Body of pancreas (tissue), 4 donors: ENCODE results near the gene CASP6. TPM values are rescaled to one million over a fixed set of nuclear protein-coding genes. Genes with fewer than 3 reads are reported as not detected.

ENCODE experiments used
- ATAC-seq: fragments of 150-250 bp; one replicate; pipeline ENCODE4 v1.9.1; 2016
- DNase-seq, 4 donors: peaks; one replicate each; pipeline ENCODE4 v3.0.0-alpha.2; 2019
- H3K27ac ChIP-seq, 4 donors: fragments of 200-600 bp; sonication (generic); 1 replicate in 3 of 4; 2 replicates in 1 of 4; pipeline versions ENCODE4 v1.5.1 to v1.6.1; 2016 to 2019; ENCODE audit warnings: mild to moderate bottlenecking in 1 of 4, mixed read lengths in 1 of 4, moderate library complexity in 1 of 4
- H3K27me3 ChIP-seq, 2 donors: fragments of 200-600 bp; sonication (generic); one replicate each; pipeline ENCODE4 v1.6.0; 2016; ENCODE audit warnings: mild to moderate bottlenecking in 1 of 2
- H3K36me3 ChIP-seq, 2 donors: fragments of 200-600 bp; sonication (generic); replicated peaks in 1 of 2; 2 replicates each; pipeline ENCODE4 v1.5.1; 2016; ENCODE audit warnings: low read depth in 2 of 2; ENCODE audit not compliant: insufficient read depth in 1 of 2
- H3K4me1 ChIP-seq: fragments of 200-600 bp; sonication (generic); one replicate; pipeline ENCODE4 v1.6.0; 2016
- H3K4me3 ChIP-seq, 2 donors: fragments of 200-600 bp; sonication (generic); 1 replicate in 1 of 2; 2 replicates in 1 of 2; pipeline ENCODE4 v1.5.1; 2016 to 2019
- H3K9me3 ChIP-seq, 3 donors: fragments of 200-600 bp; sonication (generic); 1 replicate in 2 of 3; 2 replicates in 1 of 3; pipeline ENCODE4 v1.5.1; 2016
- POLR2A ChIP-seq, 3 donors: fragments of 450-650 bp; IDR thresholded peaks; one replicate each; pipeline ENCODE4 v1.6.1; 2016; ENCODE audit warnings: antibody characterized with exemption in 3 of 3, mild to moderate bottlenecking in 2 of 3
- WGBS, 2 donors: methylation state at CpG; one replicate each; pipeline ENCODE4 v1.1.5; 2017; 5-methylcytosine and 5-hydroxymethylcytosine counted together
- intact Hi-C: fragments of 100-400 bp; cut with DNase I; formaldehyde crosslinking; loops from one replicate; pipeline ENCODE4 v1.15.1; 2023
- total RNA-seq, 2 donors: library from RNA; depleted of rRNA; stranded (reverse); fragments of >200 nt; gene quantifications; one replicate each; pipeline ENCODE4 v1.1.0, GENCODE V29; 2016
- TF ChIP-seq, protein P1 (sequence below), 7 experiments: fragments of 450-650 bp in 4 of 7; fragments of 200-600 bp in 3 of 7; sonication (generic) in 3 of 7; IDR thresholded peaks; one replicate each; pipeline ENCODE4 v1.5.1; 2016 to 2019; ENCODE audit warnings: antibody characterized with exemption in 7 of 7

Gene CASP6
- total RNA-seq, 2 donors from 2014 or later: 8.6 to 9.6 TPM

DNA sequence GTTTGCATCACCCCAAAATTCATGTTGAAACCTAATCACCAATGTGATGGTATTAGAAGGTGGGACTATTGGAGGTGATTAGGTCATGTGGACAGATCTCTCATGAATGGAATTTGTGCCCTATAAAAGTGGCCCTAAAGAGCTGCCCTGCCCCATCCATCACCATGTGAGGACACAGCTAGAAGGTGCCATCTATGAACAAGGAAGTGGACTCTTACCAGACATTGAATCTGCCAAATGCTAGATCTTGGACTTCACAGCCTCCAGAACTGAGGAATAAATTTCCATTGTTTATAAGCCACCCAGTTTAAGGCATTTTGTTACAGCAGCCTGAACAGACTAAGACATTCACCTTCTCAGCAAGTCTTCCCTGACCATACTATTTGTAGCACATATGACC is 19.1 kb upstream of the CASP6 start:
- no peak overlapping the region for H3K27ac ChIP-seq
- no peak for DNase-seq
- peaks cover 0 to 2% of the 10 kb centered on the region in 2 donors for H3K36me3 ChIP-seq
- no peak for ATAC-seq
- H3K27me3 ChIP-seq: no peaks in the 10 kb centered on the region
- no peak for TF ChIP-seq POLR2A (IDR thresholded peaks at IDR 0.05)
- TF ChIP-seq, protein P1, sequence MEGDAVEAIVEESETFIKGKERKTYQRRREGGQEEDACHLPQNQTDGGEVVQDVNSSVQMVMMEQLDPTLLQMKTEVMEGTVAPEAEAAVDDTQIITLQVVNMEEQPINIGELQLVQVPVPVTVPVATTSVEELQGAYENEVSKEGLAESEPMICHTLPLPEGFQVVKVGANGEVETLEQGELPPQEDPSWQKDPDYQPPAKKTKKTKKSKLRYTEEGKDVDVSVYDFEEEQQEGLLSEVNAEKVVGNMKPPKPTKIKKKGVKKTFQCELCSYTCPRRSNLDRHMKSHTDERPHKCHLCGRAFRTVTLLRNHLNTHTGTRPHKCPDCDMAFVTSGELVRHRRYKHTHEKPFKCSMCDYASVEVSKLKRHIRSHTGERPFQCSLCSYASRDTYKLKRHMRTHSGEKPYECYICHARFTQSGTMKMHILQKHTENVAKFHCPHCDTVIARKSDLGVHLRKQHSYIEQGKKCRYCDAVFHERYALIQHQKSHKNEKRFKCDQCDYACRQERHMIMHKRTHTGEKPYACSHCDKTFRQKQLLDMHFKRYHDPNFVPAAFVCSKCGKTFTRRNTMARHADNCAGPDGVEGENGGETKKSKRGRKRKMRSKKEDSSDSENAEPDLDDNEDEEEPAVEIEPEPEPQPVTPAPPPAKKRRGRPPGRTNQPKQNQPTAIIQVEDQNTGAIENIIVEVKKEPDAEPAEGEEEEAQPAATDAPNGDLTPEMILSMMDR (IDR thresholded peaks at IDR 0.05): no peak
- intact Hi-C loops: no loop called here
- H3K9me3 ChIP-seq: no peaks in the 10 kb centered on the region
- no peak overlapping the region for H3K4me3 ChIP-seq
- H3K4me1 ChIP-seq: peaks cover 22% of the 10 kb centered on the region

DNA sequence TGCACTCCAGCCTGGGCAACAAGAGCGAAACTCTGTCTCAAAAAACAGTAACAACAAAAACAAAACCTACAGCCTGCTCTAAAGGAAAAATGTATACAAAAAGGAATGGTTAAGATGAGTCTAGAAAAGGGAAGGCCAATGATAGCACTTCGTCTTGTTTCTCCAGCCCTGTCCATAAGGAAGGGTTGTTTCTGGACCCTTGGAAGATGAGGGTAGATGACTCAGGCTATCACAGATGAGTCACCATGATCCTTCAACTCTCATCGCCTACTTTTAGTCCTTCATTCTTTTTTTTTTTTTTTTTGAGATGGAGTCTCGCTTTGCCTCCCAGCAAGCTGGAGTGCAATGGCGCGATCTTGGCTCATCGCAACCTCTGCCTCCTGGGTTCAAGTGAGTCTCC is 17.8 kb upstream of the CASP6 start:
- no peak for ATAC-seq

DNA sequence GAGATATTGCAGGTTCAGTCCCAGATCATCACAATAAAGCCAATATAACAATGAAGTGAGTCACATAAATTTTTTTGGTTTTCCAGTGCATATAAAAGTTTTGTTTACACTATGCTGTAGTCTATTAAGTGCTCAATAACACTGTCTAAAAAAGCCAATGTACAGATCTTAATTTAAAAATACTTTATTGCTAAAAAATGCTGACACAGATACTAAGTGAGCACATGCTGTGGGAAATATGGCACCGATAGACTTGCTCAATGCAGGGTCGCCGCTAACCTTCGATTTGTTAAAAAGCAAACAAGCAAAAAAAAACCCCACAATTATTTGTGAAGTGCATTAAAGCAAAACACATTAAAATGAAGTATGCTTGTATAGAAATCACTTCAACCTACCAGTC is 16.4 kb upstream of the CASP6 start:
- WGBS, 2 donors: 58 to 66% methylated on average over 4 of the region's 4 CpGs
- no peaks in the 10 kb centered on the region for H3K9me3 ChIP-seq

More for the DNA sequence above, 17.8 kb upstream of the CASP6 start:
- Histone ChIP-seq H3K36me3 (peaks cover 0 to 4% of the 10 kb centered on the region in 2 donors), H3K27me3 (no peaks in the 10 kb centered on the region), H3K4me1 (peaks cover 11% of the 10 kb centered on the region), H3K4me3 (no peak overlapping the region), H3K27ac (no peak overlapping the region), H3K9me3 (no peaks in the 10 kb centered on the region)
- DNase-seq: no peak
- TF ChIP-seq POLR2A (IDR thresholded peaks at IDR 0.05): no peak
- TF ChIP-seq, protein P1 (IDR thresholded peaks at IDR 0.05): no peak
- WGBS, 2 donors: 98 to 100% methylated on average over 7 of the region's 7 CpGs
- intact Hi-C loops: no loop called here

DNA sequence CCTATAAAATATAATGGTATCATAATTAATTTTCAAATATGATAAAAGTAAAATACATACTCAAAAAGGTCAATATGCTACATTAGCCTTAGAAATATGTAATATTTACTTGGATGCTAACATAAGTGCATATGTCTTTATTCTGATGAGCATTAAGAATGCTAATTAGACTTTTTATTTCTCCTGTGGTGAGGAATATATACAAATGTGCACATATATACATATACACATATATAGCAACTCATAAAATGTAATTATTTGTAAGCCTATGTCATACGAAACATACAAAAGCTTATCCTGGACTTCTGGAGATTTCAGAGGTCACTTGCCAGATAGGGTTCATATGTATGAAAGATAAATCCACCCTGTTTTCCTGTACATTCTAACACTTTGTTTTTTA is 15.5 kb upstream of the CASP6 start:
- TF ChIP-seq POLR2A (IDR thresholded peaks at IDR 0.05): no peak
- TF ChIP-seq, protein P1 (IDR thresholded peaks at IDR 0.05): no peak
- ATAC-seq: no peak

More for the DNA sequence above, 16.4 kb upstream of the CASP6 start:
- intact Hi-C loops: no loop called here
- DNase-seq (no peak), ATAC-seq (no peak)
- TF ChIP-seq, protein P1 (IDR thresholded peaks at IDR 0.05): no peak
- TF ChIP-seq POLR2A (IDR thresholded peaks at IDR 0.05): no peak
- no peaks in the 10 kb centered on the region for H3K27me3 ChIP-seq
- no peak overlapping the region for H3K27ac ChIP-seq
- peaks cover 0 to 6% of the 10 kb centered on the region in 2 donors for H3K36me3 ChIP-seq
- H3K4me1 ChIP-seq: peaks cover 11% of the 10 kb centered on the region
- H3K4me3 ChIP-seq: no peak overlapping the region

DNA sequence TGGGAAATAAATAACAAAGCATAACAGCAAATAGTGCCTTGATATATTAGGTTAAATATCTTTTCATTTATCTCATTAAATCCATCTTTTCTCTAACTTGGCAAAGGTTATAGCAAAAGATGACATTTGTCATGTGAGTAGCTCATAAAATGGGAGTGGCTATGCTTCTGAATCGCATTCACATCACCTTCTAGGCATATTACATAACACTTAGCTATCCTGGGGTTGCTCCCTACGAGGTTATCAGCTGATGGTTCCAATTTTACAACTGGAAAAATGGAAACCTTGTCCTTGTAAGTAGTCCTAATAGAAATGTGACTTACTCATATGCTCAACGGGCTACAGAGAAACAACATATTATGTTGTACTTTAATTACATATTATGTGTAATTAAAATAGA is 10.3 kb upstream of the CASP6 start:
- WGBS, 2 donors: 84 to 86% methylated on average over 3 of the region's 3 CpGs
- H3K9me3 ChIP-seq: no peaks in the 10 kb centered on the region
- no peak overlapping the region for H3K27ac ChIP-seq
- DNase-seq (no peak), ATAC-seq (no peak)
- H3K27me3 ChIP-seq: no peaks in the 10 kb centered on the region
- peaks cover 3% of the 10 kb centered on the region for H3K4me1 ChIP-seq
- TF ChIP-seq, protein P1 (IDR thresholded peaks at IDR 0.05): no peak
- no peak for TF ChIP-seq POLR2A (IDR thresholded peaks at IDR 0.05)
- intact Hi-C loops: no loop called here
- no peak overlapping the region for H3K4me3 ChIP-seq
- peaks cover 0 to 11% of the 10 kb centered on the region in 2 donors for H3K36me3 ChIP-seq

More for the DNA sequence above, 15.5 kb upstream of the CASP6 start:
- DNase-seq: no peak
- Histone ChIP-seq H3K9me3 (no peaks in the 10 kb centered on the region), H3K27ac (no peak overlapping the region), H3K4me1 (peaks cover 11% of the 10 kb centered on the region), H3K36me3 (peaks cover 0 to 8% of the 10 kb centered on the region in 2 donors), H3K27me3 (no peaks in the 10 kb centered on the region), H3K4me3 (no peak overlapping the region)
- WGBS, 2 donors: 83 to 91% methylated on average over 1 of the region's 1 CpG
- intact Hi-C loops: no loop called here
